ENCODE results near the gene OGA.

GRCh38 chr10:101771380-101771779, 46.9 kb downstream of the OGA start:
- TF ChIP-seq POLR2A (IDR thresholded peaks at IDR 0.05; ENCODE audit: low read depth, low read length) (no peak), EZH2 (IDR thresholded peaks at IDR 0.05; ENCODE audit: borderline replicate concordance, low read depth, low read length, severe bottlenecking) (no peak), CTCF (IDR thresholded peaks at IDR 0.05; ENCODE audit: extremely low read depth in 1 of 2, insufficient read depth in 1 of 2, low read depth in 1 of 2, low read length in 2 of 2) (no peak), GATA2 (IDR thresholded peaks at IDR 0.05; ENCODE audit: insufficient read depth, insufficient read length, low read depth, low read length) (no peak)
